HepG2 (cell line): ENCODE results near the gene ERBB4.

ENCODE experiments used
- ESRRA ChIP-seq: sonication (generic); formaldehyde crosslinking; IDR thresholded peaks from 2 replicates; pipeline ENCODE4 v1.5.1; 2020; ENCODE audit warnings: mild to moderate bottlenecking, low read depth, missing genetic modification reagents
- MAFK ChIP-seq, 2 experiments: IDR thresholded peaks in 1 of 2; conservative IDR thresholded peaks in 1 of 2; 2 replicates each; pipeline ENCODE4 v1.6.1; 2011; ENCODE audit warnings: improper control_type of control experiment in 2 of 2, low read length in 2 of 2
- POLR2A ChIP-seq, 2 experiments: IDR thresholded peaks; 2 replicates each; pipeline ENCODE4 v1.6.1; 2011; ENCODE audit warnings: low read depth in 2 of 2, low read length in 2 of 2, mild to moderate bottlenecking in 1 of 2, moderate library complexity in 1 of 2; ENCODE audit not compliant: insufficient read depth in 1 of 2
- POLR2AphosphoS5 ChIP-seq: IDR thresholded peaks from 2 replicates; pipeline ENCODE4 v1.6.1; 2012; ENCODE audit warnings: low read depth, low read length
- RELA ChIP-seq: sonication (generic); formaldehyde crosslinking; IDR thresholded peaks from 2 replicates; pipeline ENCODE4 v1.4.0; 2020; ENCODE audit warnings: missing genetic modification reagents
- SRSF9 ChIP-seq: fragments of 200-400 bp; formaldehyde crosslinking; IDR thresholded peaks from 2 replicates; pipeline ENCODE4 v1.6.1; 2018; ENCODE audit warnings: borderline replicate concordance, mild to moderate bottlenecking, low read depth, low read length; ENCODE audit not compliant: insufficient read depth, poor library complexity, severe bottlenecking
- ZNF274 ChIP-seq: sonication (generic); formaldehyde crosslinking; IDR thresholded peaks from 2 replicates; pipeline ENCODE4 v1.5.1; 2020; ENCODE audit warnings: mild to moderate bottlenecking, missing genetic modification reagents
- ZNF367 ChIP-seq: sonication (generic); formaldehyde crosslinking; IDR thresholded peaks from 2 replicates; pipeline ENCODE4 v1.4.0; 2020; ENCODE audit warnings: missing genetic modification reagents, borderline replicate concordance
- ZNF746 ChIP-seq: sonication (generic); formaldehyde crosslinking; IDR thresholded peaks from 2 replicates; pipeline ENCODE4 v1.8.0; 2022; ENCODE audit warnings: mild to moderate bottlenecking, missing genetic modification reagents
- TF ChIP-seq, protein P1 (sequence below): sonication (generic); formaldehyde crosslinking; IDR thresholded peaks from 2 replicates; pipeline ENCODE4 v1.9.0; 2021; ENCODE audit warnings: missing genetic modification reagents, mild to moderate bottlenecking, borderline replicate concordance
- TF ChIP-seq, protein P2 (sequence below): sonication (generic); formaldehyde crosslinking; IDR thresholded peaks from 2 replicates; pipeline ENCODE4 v1.4.0; 2020; ENCODE audit warnings: missing genetic modification reagents

DNA sequence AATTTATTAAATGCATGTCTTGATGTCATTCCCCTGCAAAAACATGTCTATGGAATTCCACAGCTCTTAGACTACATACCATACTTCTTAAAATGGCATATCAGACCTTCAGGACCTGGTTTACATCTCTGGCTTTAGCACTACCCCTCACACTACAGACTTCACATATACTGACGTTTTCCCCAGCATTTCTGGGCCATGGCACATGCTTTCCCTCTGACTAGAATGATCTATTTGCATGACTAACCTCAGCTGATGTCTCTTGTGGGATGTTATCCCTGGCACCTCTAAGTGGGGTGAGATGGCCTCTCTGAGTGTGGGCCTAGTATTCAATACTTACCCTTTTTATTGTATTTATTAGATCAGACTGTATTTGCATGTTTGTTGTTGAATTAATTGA, 381.6 kb downstream of the ERBB4 start:
- TF ChIP-seq POLR2A (IDR thresholded peaks at IDR 0.05; ENCODE audit: insufficient read depth in 1 of 2, low read depth in 2 of 2, low read length in 2 of 2) (no peak), ZNF367 (CRISPR knock-in tag) (no peak), RELA (CRISPR knock-in tag) (no peak), MAFK (conservative IDR thresholded peaks at IDR 0.05 in 1 of 2, IDR thresholded peaks at IDR 0.05 in 1 of 2; ENCODE audit: low read length in 2 of 2) (no peak), ZNF746 (CRISPR knock-in tag) (no peak), ZNF274 (CRISPR knock-in tag) (no peak), POLR2AphosphoS5 (no peak), SRSF9 (no peak), ESRRA (CRISPR knock-in tag) (no peak)
- TF ChIP-seq, protein P1, sequence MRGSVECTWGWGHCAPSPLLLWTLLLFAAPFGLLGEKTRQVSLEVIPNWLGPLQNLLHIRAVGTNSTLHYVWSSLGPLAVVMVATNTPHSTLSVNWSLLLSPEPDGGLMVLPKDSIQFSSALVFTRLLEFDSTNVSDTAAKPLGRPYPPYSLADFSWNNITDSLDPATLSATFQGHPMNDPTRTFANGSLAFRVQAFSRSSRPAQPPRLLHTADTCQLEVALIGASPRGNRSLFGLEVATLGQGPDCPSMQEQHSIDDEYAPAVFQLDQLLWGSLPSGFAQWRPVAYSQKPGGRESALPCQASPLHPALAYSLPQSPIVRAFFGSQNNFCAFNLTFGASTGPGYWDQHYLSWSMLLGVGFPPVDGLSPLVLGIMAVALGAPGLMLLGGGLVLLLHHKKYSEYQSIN (CRISPR knock-in tag): no peak
- TF ChIP-seq, protein P2, sequence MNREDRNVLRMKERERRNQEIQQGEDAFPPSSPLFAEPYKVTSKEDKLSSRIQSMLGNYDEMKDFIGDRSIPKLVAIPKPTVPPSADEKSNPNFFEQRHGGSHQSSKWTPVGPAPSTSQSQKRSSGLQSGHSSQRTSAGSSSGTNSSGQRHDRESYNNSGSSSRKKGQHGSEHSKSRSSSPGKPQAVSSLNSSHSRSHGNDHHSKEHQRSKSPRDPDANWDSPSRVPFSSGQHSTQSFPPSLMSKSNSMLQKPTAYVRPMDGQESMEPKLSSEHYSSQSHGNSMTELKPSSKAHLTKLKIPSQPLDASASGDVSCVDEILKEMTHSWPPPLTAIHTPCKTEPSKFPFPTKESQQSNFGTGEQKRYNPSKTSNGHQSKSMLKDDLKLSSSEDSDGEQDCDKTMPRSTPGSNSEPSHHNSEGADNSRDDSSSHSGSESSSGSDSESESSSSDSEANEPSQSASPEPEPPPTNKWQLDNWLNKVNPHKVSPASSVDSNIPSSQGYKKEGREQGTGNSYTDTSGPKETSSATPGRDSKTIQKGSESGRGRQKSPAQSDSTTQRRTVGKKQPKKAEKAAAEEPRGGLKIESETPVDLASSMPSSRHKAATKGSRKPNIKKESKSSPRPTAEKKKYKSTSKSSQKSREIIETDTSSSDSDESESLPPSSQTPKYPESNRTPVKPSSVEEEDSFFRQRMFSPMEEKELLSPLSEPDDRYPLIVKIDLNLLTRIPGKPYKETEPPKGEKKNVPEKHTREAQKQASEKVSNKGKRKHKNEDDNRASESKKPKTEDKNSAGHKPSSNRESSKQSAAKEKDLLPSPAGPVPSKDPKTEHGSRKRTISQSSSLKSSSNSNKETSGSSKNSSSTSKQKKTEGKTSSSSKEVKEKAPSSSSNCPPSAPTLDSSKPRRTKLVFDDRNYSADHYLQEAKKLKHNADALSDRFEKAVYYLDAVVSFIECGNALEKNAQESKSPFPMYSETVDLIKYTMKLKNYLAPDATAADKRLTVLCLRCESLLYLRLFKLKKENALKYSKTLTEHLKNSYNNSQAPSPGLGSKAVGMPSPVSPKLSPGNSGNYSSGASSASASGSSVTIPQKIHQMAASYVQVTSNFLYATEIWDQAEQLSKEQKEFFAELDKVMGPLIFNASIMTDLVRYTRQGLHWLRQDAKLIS (CRISPR knock-in tag): no peak
